ENCODE measurements around the gene ZBTB20. TPM values are rescaled to one million over a fixed set of nuclear protein-coding genes. Genes with fewer than 3 reads are reported as not detected.

The ZBTB20 gene
- total RNA-seq, 2 donors from 2014 or later, result 5.7 to 17.7 TPM

- H3K27ac Mint-ChIP-seq, result no peak overlapping the region
- H3K4me3 Mint-ChIP-seq, result no peak overlapping the region
- no peaks in the 10 kb centered on the region for H3K36me3 Mint-ChIP-seq (ENCODE audit: low read depth)
- no peaks in the 10 kb centered on the region for H3K9me3 Mint-ChIP-seq
- H3K27me3 Mint-ChIP-seq, result no peaks in the 10 kb centered on the region
- no peak for ATAC-seq (replicated peaks)
- no peaks in the 10 kb centered on the region for H3K4me1 Mint-ChIP-seq
Measured at GRCh38 chr3:114856835-114857234, 290.3 kb downstream of the ZBTB20 start.

GRCh38 chr3:114855839-114856238 is 291.2 kb downstream of the ZBTB20 start:
- H3K4me1 Mint-ChIP-seq, result no peaks in the 10 kb centered on the region
- no peaks in the 10 kb centered on the region for H3K36me3 Mint-ChIP-seq (ENCODE audit: low read depth)
- no peaks in the 10 kb centered on the region for H3K27me3 Mint-ChIP-seq
- H3K4me3 Mint-ChIP-seq, result no peak overlapping the region
- no peak overlapping the region for H3K27ac Mint-ChIP-seq
- H3K9me3 Mint-ChIP-seq, result no peaks in the 10 kb centered on the region
- ATAC-seq (replicated peaks), result no peak

GRCh38 chr3:114852966-114853365 is 294.1 kb downstream of the ZBTB20 start:
- ATAC-seq (replicated peaks), result no peak
- Mint-ChIP-seq H3K27me3 (no peaks in the 10 kb centered on the region), H3K4me1 (peaks cover 4% of the 10 kb centered on the region), H3K27ac (no peak overlapping the region), H3K4me3 (no peak overlapping the region), H3K9me3 (no peaks in the 10 kb centered on the region), H3K36me3 (ENCODE audit: low read depth) (no peaks in the 10 kb centered on the region)

GRCh38 chr3:114850898-114851297 is 296.2 kb downstream of the ZBTB20 start:
- Mint-ChIP-seq H3K4me1 (peaks cover 4% of the 10 kb centered on the region), H3K9me3 (no peaks in the 10 kb centered on the region), H3K27me3 (no peaks in the 10 kb centered on the region), H3K27ac (no peak overlapping the region), H3K4me3 (no peak overlapping the region), H3K36me3 (ENCODE audit: low read depth) (no peaks in the 10 kb centered on the region)
- no peak for ATAC-seq (replicated peaks)

GRCh38 chr3:114848643-114849350 is 298.3 kb downstream of the ZBTB20 start:
- ATAC-seq (replicated peaks), result no peak
- Mint-ChIP-seq H3K4me3 (no peak overlapping the region), H3K9me3 (no peaks in the 10 kb centered on the region), H3K36me3 (ENCODE audit: low read depth) (no peaks in the 10 kb centered on the region), H3K27ac (no peak overlapping the region), H3K4me1 (peaks cover 4% of the 10 kb centered on the region), H3K27me3 (no peaks in the 10 kb centered on the region)

GRCh38 chr3:114848082-114848481 is 299.0 kb downstream of the ZBTB20 start:
- Mint-ChIP-seq H3K27ac (no peak overlapping the region), H3K27me3 (no peaks in the 10 kb centered on the region), H3K4me3 (no peak overlapping the region), H3K36me3 (ENCODE audit: low read depth) (no peaks in the 10 kb centered on the region), H3K9me3 (no peaks in the 10 kb centered on the region), H3K4me1 (peaks cover 4% of the 10 kb centered on the region)
- ATAC-seq (replicated peaks), result no peak

GRCh38 chr3:114847564-114847963 is 299.5 kb downstream of the ZBTB20 start:
- H3K4me1 Mint-ChIP-seq, result peaks cover 4% of the 10 kb centered on the region
- no peaks in the 10 kb centered on the region for H3K36me3 Mint-ChIP-seq (ENCODE audit: low read depth)
- no peak overlapping the region for H3K27ac Mint-ChIP-seq
- H3K4me3 Mint-ChIP-seq, result no peak overlapping the region
- ATAC-seq (replicated peaks), result no peak
- H3K27me3 Mint-ChIP-seq, result no peaks in the 10 kb centered on the region
- H3K9me3 Mint-ChIP-seq, result no peaks in the 10 kb centered on the region

- Mint-ChIP-seq H3K4me1 (peaks cover 4% of the 10 kb centered on the region), H3K4me3 (no peak overlapping the region), H3K9me3 (no peaks in the 10 kb centered on the region), H3K27me3 (no peaks in the 10 kb centered on the region), H3K36me3 (ENCODE audit: low read depth) (no peaks in the 10 kb centered on the region), H3K27ac (no peak overlapping the region)
- ATAC-seq (replicated peaks), result no peak
Measured at GRCh38 chr3:114846779-114847178, 300.3 kb downstream of the ZBTB20 start.

GRCh38 chr3:114846252-114846651 is 300.8 kb downstream of the ZBTB20 start:
- no peak for ATAC-seq (replicated peaks)
- Mint-ChIP-seq H3K9me3 (no peaks in the 10 kb centered on the region), H3K4me3 (no peak overlapping the region), H3K4me1 (peaks cover 4% of the 10 kb centered on the region), H3K36me3 (ENCODE audit: low read depth) (no peaks in the 10 kb centered on the region), H3K27ac (no peak overlapping the region), H3K27me3 (no peaks in the 10 kb centered on the region)

GRCh38 chr3:114841515-114841914 is 305.6 kb downstream of the ZBTB20 start:
- Mint-ChIP-seq H3K27ac (no peak overlapping the region), H3K9me3 (no peaks in the 10 kb centered on the region), H3K36me3 (ENCODE audit: low read depth) (no peaks in the 10 kb centered on the region), H3K4me1 (no peaks in the 10 kb centered on the region), H3K4me3 (no peak overlapping the region), H3K27me3 (no peaks in the 10 kb centered on the region)
- ATAC-seq (replicated peaks), result no peak

GRCh38 chr3:114839476-114839875 is 307.6 kb downstream of the ZBTB20 start:
- ATAC-seq (replicated peaks), result no peak
- no peaks in the 10 kb centered on the region for H3K27me3 Mint-ChIP-seq
- H3K4me3 Mint-ChIP-seq, result no peak overlapping the region
- H3K9me3 Mint-ChIP-seq, result no peaks in the 10 kb centered on the region
- H3K36me3 Mint-ChIP-seq (ENCODE audit: low read depth), result no peaks in the 10 kb centered on the region
- H3K4me1 Mint-ChIP-seq, result no peaks in the 10 kb centered on the region
- H3K27ac Mint-ChIP-seq, result no peak overlapping the region

GRCh38 chr3:114838025-114838424 is 309.1 kb downstream of the ZBTB20 start:
- Mint-ChIP-seq H3K4me3 (no peak overlapping the region), H3K27me3 (no peaks in the 10 kb centered on the region), H3K4me1 (no peaks in the 10 kb centered on the region), H3K36me3 (ENCODE audit: low read depth) (no peaks in the 10 kb centered on the region), H3K27ac (no peak overlapping the region), H3K9me3 (no peaks in the 10 kb centered on the region)
- no peak for ATAC-seq (replicated peaks)

- ATAC-seq (replicated peaks), result no peak
- Mint-ChIP-seq H3K27ac (no peak overlapping the region), H3K4me3 (no peak overlapping the region)
Measured at GRCh38 chr3:114834175-114834940, 312.7 kb downstream of the ZBTB20 start.

GRCh38 chr3:114831861-114832260 is 315.2 kb downstream of the ZBTB20 start:
- no peaks in the 10 kb centered on the region for H3K9me3 Mint-ChIP-seq
- no peak overlapping the region for H3K4me3 Mint-ChIP-seq
- no peak for ATAC-seq (replicated peaks)
- H3K27ac Mint-ChIP-seq, result no peak overlapping the region
- no peaks in the 10 kb centered on the region for H3K36me3 Mint-ChIP-seq (ENCODE audit: low read depth)
- H3K4me1 Mint-ChIP-seq, result no peaks in the 10 kb centered on the region
- H3K27me3 Mint-ChIP-seq, result no peaks in the 10 kb centered on the region

More at GRCh38 chr3:114834175-114834940, 312.7 kb downstream of the ZBTB20 start:
- Mint-ChIP-seq H3K4me1 (no peaks in the 10 kb centered on the region), H3K27me3 (no peaks in the 10 kb centered on the region), H3K36me3 (ENCODE audit: low read depth) (no peaks in the 10 kb centered on the region), H3K9me3 (no peaks in the 10 kb centered on the region)

GRCh38 chr3:114830652-114831051 is 316.4 kb downstream of the ZBTB20 start:
- H3K4me1 Mint-ChIP-seq, result no peaks in the 10 kb centered on the region
- ATAC-seq (replicated peaks), result no peak
- no peak overlapping the region for H3K27ac Mint-ChIP-seq
- H3K9me3 Mint-ChIP-seq, result no peaks in the 10 kb centered on the region
- no peaks in the 10 kb centered on the region for H3K27me3 Mint-ChIP-seq
- H3K36me3 Mint-ChIP-seq (ENCODE audit: low read depth), result no peaks in the 10 kb centered on the region
- no peak overlapping the region for H3K4me3 Mint-ChIP-seq
